ENCODE measurements around the gene ZNF385C. TPM values are rescaled to one million over a fixed set of nuclear protein-coding genes. Genes with fewer than 3 reads are reported as not detected.

Gene ZNF385C
- total RNA-seq, 2 donors from 2014 or later: 2.3 to 11.8 TPM

- no peak for DNase-seq (ENCODE audit: low spot score)
- no peak overlapping the region for H3K27ac ChIP-seq
- no peaks in the 10 kb centered on the region for H3K4me1 ChIP-seq (replicated peaks)
- H3K4me3 ChIP-seq: no peak overlapping the region
- peaks cover 0 to 26% of the 10 kb centered on the region in 2 donors for H3K36me3 ChIP-seq
- H3K27me3 ChIP-seq (replicated peaks; ENCODE audit: insufficient read depth): no peaks in the 10 kb centered on the region
- intact Hi-C loops (cut with DNase I): no loop called here
- H3K9me3 ChIP-seq: no peaks in the 10 kb centered on the region
- WGBS: 89% methylated on average over 3 of the region's 3 CpGs
- TF ChIP-seq CTCF (IDR thresholded peaks at IDR 0.05) (no peak), POLR2A (IDR thresholded peaks at IDR 0.05) (no peak), POLR2AphosphoS5 (IDR thresholded peaks at IDR 0.05) (no peak)
Measured at GRCh38 chr17:42124256-42124655, 26.0 kb upstream of the ZNF385C start.

- H3K27ac ChIP-seq: peak within 1 kb of the TSS; percentile 33 to 52
- intact Hi-C loops (cut with DNase I): no loop called here
Measured at GRCh38 chr17:42122371-42123303, 24.4 kb upstream of the ZNF385C start, which contains the start of gene HSPB9. Gene HSPB9, plus strand, starts transcription at chr17:42122804. Its CDS starts 47 bp downstream, at chr17:42122851.

GRCh38 chr17:42120770-42121769, 22.8 kb upstream of the ZNF385C start, which contains the start of gene KAT2A:
Gene KAT2A, minus strand, starts transcription at chr17:42121367. Its CDS starts 63 bp downstream, at chr17:42121304.
- peak; percentile 66 for DNase-seq (ENCODE audit: low spot score)
- Histone ChIP-seq H3K9me3 (no peaks in the 10 kb centered on the region), H3K27me3 (replicated peaks; ENCODE audit: insufficient read depth) (no peaks in the 10 kb centered on the region), H3K4me3 (peak within 1 kb of the TSS; percentile 82 to 90), H3K27ac (peak within 1 kb of the TSS; percentile 60 to 69), H3K4me1 (replicated peaks) (no peaks in the 10 kb centered on the region), H3K36me3 (no peaks in the 10 kb centered on the region)
- 7% methylated on average over 47 of the region's 57 CpGs for WGBS
- TF ChIP-seq POLR2AphosphoS5 (IDR thresholded peaks at IDR 0.05) (peak; percentile 82), CTCF (IDR thresholded peaks at IDR 0.05) (no peak), POLR2A (IDR thresholded peaks at IDR 0.05) (peak; percentile 16)
- intact Hi-C loops (cut with DNase I): no loop called here

More at GRCh38 chr17:42122371-42123303, 24.4 kb upstream of the ZNF385C start, which contains the start of gene HSPB9:
- H3K4me1 ChIP-seq (replicated peaks): no peaks in the 10 kb centered on the region
- no peak for TF ChIP-seq CTCF (IDR thresholded peaks at IDR 0.05)
- TF ChIP-seq POLR2AphosphoS5 (IDR thresholded peaks at IDR 0.05): peak; percentile 35
- H3K4me3 ChIP-seq: peak within 1 kb of the TSS in 1 of 2 donors; percentile 8
- peaks cover 0 to 11% of the 10 kb centered on the region in 2 donors for H3K36me3 ChIP-seq
- no peaks in the 10 kb centered on the region for H3K9me3 ChIP-seq
- no peaks in the 10 kb centered on the region for H3K27me3 ChIP-seq (replicated peaks; ENCODE audit: insufficient read depth)
- peak; percentile 73 for DNase-seq (ENCODE audit: low spot score)
- 56% methylated on average over 55 of the region's 61 CpGs for WGBS

- Histone ChIP-seq H3K36me3 (no peaks in the 10 kb centered on the region), H3K4me1 (replicated peaks) (no peaks in the 10 kb centered on the region), H3K27me3 (replicated peaks; ENCODE audit: insufficient read depth) (no peaks in the 10 kb centered on the region), H3K4me3 (peak overlapping the region; percentile 82 to 90), H3K27ac (no peak overlapping the region), H3K9me3 (no peaks in the 10 kb centered on the region)
- intact Hi-C loops (cut with DNase I): no loop called here
- 39% methylated on average over 7 of the region's 7 CpGs for WGBS
- TF ChIP-seq CTCF (IDR thresholded peaks at IDR 0.05) (no peak), POLR2AphosphoS5 (IDR thresholded peaks at IDR 0.05) (no peak), POLR2A (IDR thresholded peaks at IDR 0.05) (no peak)
- DNase-seq (ENCODE audit: low spot score): no peak
Measured at GRCh38 chr17:42120161-42120769, 22.0 kb upstream of the ZNF385C start.

All from prostate gland (tissue), 2 donors.